22Rv1 (cell line): ENCODE measurements around the gene GRIFIN.

Source experiments
- H3K27ac ChIP-seq: fragments of 450-650 bp; 2 replicates; pipeline ENCODE4 v1.5.1; 2017
- ZFX ChIP-seq: fragments of 450-650 bp; IDR thresholded peaks from 2 replicates; pipeline ENCODE4 v1.6.1; 2017; ENCODE audit warnings: antibody characterized with exemption, borderline replicate concordance
- TF ChIP-seq, protein P1 (sequence below): fragments of 450-650 bp; IDR thresholded peaks from 2 replicates; pipeline ENCODE4 v1.5.1; 2017; ENCODE audit warnings: mild to moderate bottlenecking

GRIFIN gene

DNA sequence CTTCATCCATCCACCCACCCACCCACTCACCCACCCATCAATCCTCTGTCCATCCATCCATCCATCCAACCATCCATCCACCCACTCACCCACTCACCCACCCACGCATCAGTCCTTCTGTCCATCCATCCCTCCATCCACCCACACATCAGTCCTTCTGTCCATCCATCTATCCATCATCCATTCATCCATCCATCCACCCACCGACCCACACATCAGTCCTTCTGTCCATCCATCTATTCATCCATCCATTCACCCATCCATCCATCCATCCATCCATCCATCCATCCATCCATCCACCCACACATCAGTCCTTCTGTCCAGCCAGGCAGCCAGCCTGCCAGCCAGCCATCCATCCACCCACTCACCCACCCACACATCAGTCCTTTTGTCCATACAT lies 15.8 kb upstream of the GRIFIN start:
- no peak for TF ChIP-seq ZFX
- TF ChIP-seq, protein P1, sequence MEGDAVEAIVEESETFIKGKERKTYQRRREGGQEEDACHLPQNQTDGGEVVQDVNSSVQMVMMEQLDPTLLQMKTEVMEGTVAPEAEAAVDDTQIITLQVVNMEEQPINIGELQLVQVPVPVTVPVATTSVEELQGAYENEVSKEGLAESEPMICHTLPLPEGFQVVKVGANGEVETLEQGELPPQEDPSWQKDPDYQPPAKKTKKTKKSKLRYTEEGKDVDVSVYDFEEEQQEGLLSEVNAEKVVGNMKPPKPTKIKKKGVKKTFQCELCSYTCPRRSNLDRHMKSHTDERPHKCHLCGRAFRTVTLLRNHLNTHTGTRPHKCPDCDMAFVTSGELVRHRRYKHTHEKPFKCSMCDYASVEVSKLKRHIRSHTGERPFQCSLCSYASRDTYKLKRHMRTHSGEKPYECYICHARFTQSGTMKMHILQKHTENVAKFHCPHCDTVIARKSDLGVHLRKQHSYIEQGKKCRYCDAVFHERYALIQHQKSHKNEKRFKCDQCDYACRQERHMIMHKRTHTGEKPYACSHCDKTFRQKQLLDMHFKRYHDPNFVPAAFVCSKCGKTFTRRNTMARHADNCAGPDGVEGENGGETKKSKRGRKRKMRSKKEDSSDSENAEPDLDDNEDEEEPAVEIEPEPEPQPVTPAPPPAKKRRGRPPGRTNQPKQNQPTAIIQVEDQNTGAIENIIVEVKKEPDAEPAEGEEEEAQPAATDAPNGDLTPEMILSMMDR, result no peak
- no peak overlapping the region for H3K27ac ChIP-seq

DNA sequence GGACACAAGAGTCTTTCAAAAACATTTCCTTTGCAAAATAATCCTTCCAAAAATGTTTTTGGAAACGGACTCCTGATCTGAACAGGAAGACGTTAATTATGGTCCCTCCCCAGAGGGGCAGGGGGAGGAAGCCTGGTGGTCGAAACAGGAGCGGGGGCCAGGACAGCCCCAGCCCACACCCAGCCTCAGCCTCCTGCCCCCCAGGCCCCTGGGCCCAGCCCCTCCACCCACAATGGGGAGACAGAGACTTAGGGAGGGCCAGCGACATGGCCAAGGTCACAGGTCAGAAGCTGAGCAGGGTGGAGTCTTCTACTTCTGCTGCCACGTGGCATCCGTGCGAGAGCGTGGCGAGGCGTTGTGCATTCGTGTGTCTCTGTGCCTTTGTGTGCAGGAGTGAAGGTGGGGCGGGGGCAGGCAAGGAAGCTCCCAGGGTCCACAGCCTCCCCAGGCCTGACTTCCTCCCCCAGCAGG lies 14.0 kb upstream of the GRIFIN start:
- TF ChIP-seq, protein P1, result no peak
- no peak for TF ChIP-seq ZFX
- H3K27ac ChIP-seq, result no peak overlapping the region

DNA sequence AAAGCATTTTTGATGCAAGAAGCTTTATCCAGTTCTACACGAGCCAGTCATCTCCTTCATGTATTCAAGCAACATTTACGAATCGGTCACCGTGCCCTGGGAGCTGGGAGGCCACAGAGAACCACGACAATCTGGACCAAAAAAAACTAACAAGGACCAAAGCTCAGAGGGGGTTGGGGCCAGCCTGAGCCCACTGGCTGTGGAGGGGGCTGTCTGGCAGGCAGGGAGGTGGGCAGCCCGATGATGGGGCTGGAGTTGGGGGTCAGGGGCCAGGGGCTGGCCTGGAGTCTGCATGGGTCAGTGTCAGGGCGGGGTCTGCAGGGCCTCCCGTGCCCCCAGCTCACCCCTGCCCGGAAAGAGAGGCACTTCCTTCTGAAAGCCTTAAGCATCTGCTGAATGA lies 12.5 kb upstream of the GRIFIN start:
- TF ChIP-seq ZFX, result no peak
- TF ChIP-seq, protein P1, result no peak
- H3K27ac ChIP-seq, result no peak overlapping the region

- no peak overlapping the region for H3K27ac ChIP-seq
- TF ChIP-seq, protein P1, result no peak
- TF ChIP-seq ZFX, result no peak
Observed at GRCh38 chr7:2488272-2488645, 12.1 kb upstream of the GRIFIN start.

- TF ChIP-seq, protein P1, result no peak
- TF ChIP-seq ZFX, result no peak
- H3K27ac ChIP-seq, result no peak overlapping the region
Observed at GRCh38 chr7:2487586-2488271, 11.5 kb upstream of the GRIFIN start.

- no peak overlapping the region for H3K27ac ChIP-seq
- TF ChIP-seq, protein P1, result no peak
- TF ChIP-seq ZFX, result no peak
Observed at GRCh38 chr7:2484868-2485267, 8.7 kb upstream of the GRIFIN start.

GRCh38 chr7:2483494-2483893 lies 7.3 kb upstream of the GRIFIN start:
- TF ChIP-seq, protein P1, result no peak
- no peak for TF ChIP-seq ZFX

More at GRCh38 chr7:2483494-2483893, 7.3 kb upstream of the GRIFIN start:
- no peak overlapping the region for H3K27ac ChIP-seq
